Kidney (tissue), 14 donors: ENCODE measurements around the gene SOX6. TPM values are rescaled to one million over a fixed set of nuclear protein-coding genes. Genes with fewer than 3 reads are reported as not detected.
A peak's percentile ranks its signal among the peaks of the same experiment; 100 is the strongest.

Experiments
- DNase-seq, 5 donors: peaks; one replicate each; pipeline ENCODE4 v3.0.0-alpha.2; 2013 to 2020
- FAIRE-seq: peaks from 2 replicates; lab custom pipeline; 2012; peaks lifted over from hg19 to GRCh38; lab: Jason Lieb, UNC
- H3K27ac ChIP-seq, 2 donors: one replicate each; pipeline ENCODE4 v1.7.0; 2013; ENCODE audit warnings: low read depth in 2 of 2, low read length in 2 of 2, inconsistent platforms in 1 of 2
- H3K27me3 ChIP-seq: one replicate; pipeline ENCODE4 v1.7.1; 2013; ENCODE audit warnings: low read length, inconsistent platforms; ENCODE audit not compliant: control insufficient read depth, insufficient read depth
- H3K36me3 ChIP-seq, 3 donors: one replicate each; pipeline versions ENCODE4 v1.7.0 to v1.7.1; 2013; ENCODE audit warnings: low read length in 3 of 3, control low read depth in 1 of 3, inconsistent platforms in 1 of 3; ENCODE audit not compliant: insufficient read depth in 3 of 3, control insufficient read depth in 2 of 3
- H3K4me1 ChIP-seq, 3 donors: one replicate each; pipeline versions ENCODE4 v1.7.0 to v1.7.1; 2013; ENCODE audit warnings: low read length in 3 of 3, inconsistent platforms in 1 of 3, low read depth in 1 of 3; ENCODE audit not compliant: control insufficient read depth in 2 of 3, insufficient read depth in 2 of 3
- H3K4me3 ChIP-seq, 3 donors: one replicate each; pipeline versions ENCODE4 v1.7.0 to v1.8.1; 2013; ENCODE audit warnings: low read length in 3 of 3, control low read depth in 1 of 3, inconsistent platforms in 1 of 3
- H3K9ac ChIP-seq, 3 donors: one replicate each; pipeline versions ENCODE4 v1.7.0 to v1.7.1; 2013; ENCODE audit warnings: low read length in 3 of 3, control low read depth in 1 of 3, inconsistent platforms in 1 of 3
- H3K9me3 ChIP-seq, 3 donors: one replicate each; pipeline versions ENCODE4 v1.7.0 to v1.7.1; 2013; ENCODE audit warnings: low read length in 3 of 3, control low read depth in 1 of 3, inconsistent platforms in 1 of 3; ENCODE audit not compliant: control insufficient read depth in 2 of 3, insufficient read depth in 1 of 3
- intact Hi-C: fragments of 100-400 bp; cut with DNase I; formaldehyde crosslinking; loops from one replicate; pipeline ENCODE4 v1.11.1; 2022
- polyA plus RNA-seq: library from polyadenylated mRNA; stranded (reverse); fragments of 350-450 nt; fragmentation: Illumina TruSeq; extraction: RNeasy Lipid Tissue Mini Kit (QIAGEN cat#74804); gene quantifications from one replicate; pipeline ENCODE4 v1.2.3, GENCODE V29; 2014; ENCODE audit warnings: low read depth, low replicate concordance; ENCODE audit not compliant: insufficient read depth
- total RNA-seq: library from RNA; stranded (reverse); fragmentation: NEBNext Ultra II Directional; extraction: Animal tissue kit (Norgen Biotek cat#: 25700); gene quantifications from one replicate; pipeline ENCODE4 v1.2.1, GENCODE V29; 2021
- TF ChIP-seq, protein P1 (sequence below): IDR thresholded peaks from 3 replicates; pipeline ENCODE4 v1.5.1; 2012; ENCODE audit warnings: mild to moderate bottlenecking, moderate library complexity, borderline replicate concordance; ENCODE audit not compliant: insufficient read depth; ENCODE audit errors: extremely low read depth
- donor health status: control.
- donor health status: control.
- donor health status: control.
- donor health status: control.
- donor health status: control.
- donor health status: DM: yes; HTN: yes; CAD: no.
- donor health status: Normal renal cell carcinoma (clear cell type).

The SOX6 gene
- total and polyA plus RNA-seq, 2 donors from 2014 or later = 5.0 to 47.3 TPM

DNA sequence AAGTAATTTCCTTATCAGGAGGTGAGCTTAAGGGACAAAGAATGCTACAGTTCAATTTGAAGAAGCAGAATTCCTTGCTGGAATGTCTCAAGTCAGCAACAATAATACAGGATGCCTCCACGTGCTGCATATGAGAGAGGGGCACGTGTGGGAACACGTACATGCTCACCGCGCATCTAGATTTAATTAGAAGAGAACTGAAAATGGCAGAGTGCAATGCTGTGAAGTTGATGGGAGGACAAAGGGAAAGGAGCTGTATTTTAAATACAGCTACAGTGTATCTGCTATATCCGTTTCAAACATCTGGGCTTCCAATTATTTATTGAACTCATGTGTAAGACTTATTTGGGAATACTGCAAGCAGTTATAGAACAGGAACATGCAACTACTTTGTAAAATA is 328.7 kb downstream of the SOX6 start:
- no peaks in the 10 kb centered on the region for H3K9me3 ChIP-seq
- intact Hi-C loops = no loop called here
- DNase-seq = peak in 1 of 5 donors; percentile 41
- TF ChIP-seq, protein P1, sequence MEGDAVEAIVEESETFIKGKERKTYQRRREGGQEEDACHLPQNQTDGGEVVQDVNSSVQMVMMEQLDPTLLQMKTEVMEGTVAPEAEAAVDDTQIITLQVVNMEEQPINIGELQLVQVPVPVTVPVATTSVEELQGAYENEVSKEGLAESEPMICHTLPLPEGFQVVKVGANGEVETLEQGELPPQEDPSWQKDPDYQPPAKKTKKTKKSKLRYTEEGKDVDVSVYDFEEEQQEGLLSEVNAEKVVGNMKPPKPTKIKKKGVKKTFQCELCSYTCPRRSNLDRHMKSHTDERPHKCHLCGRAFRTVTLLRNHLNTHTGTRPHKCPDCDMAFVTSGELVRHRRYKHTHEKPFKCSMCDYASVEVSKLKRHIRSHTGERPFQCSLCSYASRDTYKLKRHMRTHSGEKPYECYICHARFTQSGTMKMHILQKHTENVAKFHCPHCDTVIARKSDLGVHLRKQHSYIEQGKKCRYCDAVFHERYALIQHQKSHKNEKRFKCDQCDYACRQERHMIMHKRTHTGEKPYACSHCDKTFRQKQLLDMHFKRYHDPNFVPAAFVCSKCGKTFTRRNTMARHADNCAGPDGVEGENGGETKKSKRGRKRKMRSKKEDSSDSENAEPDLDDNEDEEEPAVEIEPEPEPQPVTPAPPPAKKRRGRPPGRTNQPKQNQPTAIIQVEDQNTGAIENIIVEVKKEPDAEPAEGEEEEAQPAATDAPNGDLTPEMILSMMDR = no peak
- no peak overlapping the region for H3K9ac ChIP-seq
- no peak overlapping the region for H3K27ac ChIP-seq
- H3K4me3 ChIP-seq = no peak overlapping the region
- no peaks in the 10 kb centered on the region for H3K27me3 ChIP-seq
- no peak for FAIRE-seq
- no peaks in the 10 kb centered on the region for H3K4me1 ChIP-seq
- H3K36me3 ChIP-seq = no peaks in the 10 kb centered on the region

- intact Hi-C loops = no loop called here
- H3K9ac ChIP-seq = no peak overlapping the region
- no peaks in the 10 kb centered on the region for H3K27me3 ChIP-seq
- no peak for DNase-seq
- H3K27ac ChIP-seq = no peak overlapping the region
- no peaks in the 10 kb centered on the region for H3K9me3 ChIP-seq
- FAIRE-seq = no peak
- H3K4me1 ChIP-seq = no peaks in the 10 kb centered on the region
- no peaks in the 10 kb centered on the region for H3K36me3 ChIP-seq
- TF ChIP-seq, protein P1 = no peak
- no peak overlapping the region for H3K4me3 ChIP-seq
Measured at GRCh38 chr11:16026849-16027248, 329.5 kb downstream of the SOX6 start.

GRCh38 chr11:16018931-16019330 is 337.4 kb downstream of the SOX6 start:
- DNase-seq = no peak
- no peaks in the 10 kb centered on the region for H3K9me3 ChIP-seq
- no peaks in the 10 kb centered on the region for H3K4me1 ChIP-seq
- no peak overlapping the region for H3K9ac ChIP-seq
- H3K27me3 ChIP-seq = no peaks in the 10 kb centered on the region
- TF ChIP-seq, protein P1 = no peak
- peaks cover 0 to 3% (median 0%) of the 10 kb centered on the region in 3 donors for H3K36me3 ChIP-seq
- intact Hi-C loops = no loop called here
- no peak overlapping the region for H3K4me3 ChIP-seq
- no peak for FAIRE-seq
- H3K27ac ChIP-seq = no peak overlapping the region

GRCh38 chr11:16016468-16016829 is 339.9 kb downstream of the SOX6 start:
- Histone ChIP-seq H3K27ac (no peak overlapping the region), H3K9ac (no peak overlapping the region), H3K27me3 (no peaks in the 10 kb centered on the region), H3K4me3 (no peak overlapping the region), H3K4me1 (peaks cover 0 to 4% (median 3%) of the 10 kb centered on the region in 3 donors), H3K36me3 (peaks cover 0 to 3% (median 0%) of the 10 kb centered on the region in 3 donors), H3K9me3 (no peaks in the 10 kb centered on the region)
- DNase-seq = no peak
- TF ChIP-seq, protein P1 = no peak
- no peak for FAIRE-seq
- intact Hi-C loops = no loop called here
